ENCODE data around the gene PLGRKT.
"Not testable (repeated sequence)": the region's sequence is repeated elsewhere in the genome, so short reads cannot be mapped to it uniquely, and the experiment has no call there.

The PLGRKT gene

GRCh38 chr9:5429873-5430564 is 7.7 kb downstream of the PLGRKT start:
- no peak for DNase-seq (ENCODE audit: low read depth)

DNA sequence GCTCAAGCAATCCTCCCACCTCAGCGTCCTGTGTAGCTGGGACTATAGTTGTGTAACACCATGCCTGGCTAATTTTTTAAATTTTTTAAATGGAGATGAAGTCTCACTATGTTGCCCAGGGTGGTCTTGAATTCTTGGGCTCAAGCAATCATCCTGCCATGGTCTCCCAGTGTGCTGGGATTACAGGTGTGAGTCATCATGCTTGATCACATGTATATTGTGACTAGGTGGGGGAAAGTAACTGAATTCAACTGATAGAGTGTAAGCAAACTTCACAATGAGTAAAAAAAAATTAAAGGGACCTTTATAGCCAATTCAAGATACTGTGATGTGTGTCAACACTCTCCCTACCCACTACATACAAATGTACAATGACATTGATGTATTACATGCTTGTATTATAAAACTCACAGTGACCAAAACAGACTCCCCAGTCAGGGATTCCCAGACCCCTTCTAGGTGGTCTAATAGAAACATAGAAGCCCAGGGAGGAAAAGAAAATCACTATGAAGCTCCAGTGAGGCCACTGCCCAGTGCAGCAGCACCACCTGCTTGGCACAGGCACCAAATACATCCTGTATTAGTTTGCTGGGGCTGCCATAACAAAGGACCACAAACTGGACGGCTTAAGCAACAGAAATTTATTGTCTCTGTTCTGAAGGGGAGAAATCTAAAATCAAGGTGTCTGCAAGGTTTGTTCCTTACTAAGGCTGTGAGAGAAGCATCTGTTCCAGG is 8.8 kb downstream of the PLGRKT start:
- DNase-seq (ENCODE audit: low read depth), result no peak

- DNase-seq (ENCODE audit: low read depth), result no peak
Observed at GRCh38 chr9:5428172-5428571, 9.6 kb downstream of the PLGRKT start.

DNA sequence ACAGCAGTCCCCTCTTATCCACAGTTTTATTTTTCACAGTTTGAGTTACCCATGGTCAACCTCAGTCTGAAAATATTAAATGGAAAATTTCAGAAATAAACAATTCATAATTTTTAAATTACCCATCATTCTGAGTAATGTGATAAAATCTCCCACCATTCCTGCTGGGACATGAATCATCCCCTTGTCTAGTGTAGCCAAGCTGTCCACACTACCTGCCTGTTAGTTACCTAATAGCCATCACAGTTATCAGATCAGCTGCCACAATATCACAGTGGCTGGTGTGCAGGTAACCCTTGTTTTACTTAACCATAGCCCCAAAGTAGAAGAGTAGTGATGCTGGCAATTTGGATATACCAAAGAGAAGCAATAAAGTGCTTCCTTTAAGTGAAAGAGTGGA is 10.7 kb downstream of the PLGRKT start:
- DNase-seq (ENCODE audit: low read depth), result no peak

DNA sequence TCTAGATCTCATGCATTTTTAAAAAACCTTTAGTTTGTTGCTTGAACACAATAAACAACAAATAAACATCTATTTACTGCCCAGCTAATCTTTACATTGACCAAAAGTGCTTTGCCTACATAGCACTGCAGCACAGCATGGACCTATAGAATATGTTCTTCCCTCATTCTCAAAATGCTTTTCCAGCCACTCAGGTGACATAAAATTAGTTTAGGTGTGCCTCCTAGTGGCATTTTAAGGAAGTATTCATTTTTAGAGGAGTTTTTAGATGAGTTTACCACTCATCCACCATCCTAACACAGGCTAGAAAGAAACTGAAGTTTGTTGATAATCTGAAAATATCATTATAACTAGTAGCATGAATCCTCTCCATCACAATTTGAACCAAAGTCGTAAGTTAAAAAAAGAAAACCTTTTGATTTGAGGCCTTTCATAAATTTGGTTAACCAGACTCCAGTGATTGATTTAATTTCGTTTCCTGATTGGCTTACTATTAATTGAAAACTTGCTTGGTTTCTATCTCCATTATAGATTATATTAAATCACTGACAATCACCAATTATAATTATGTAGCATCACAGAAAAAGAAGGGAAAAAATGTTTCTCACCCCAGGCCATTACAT is 12.6 kb downstream of the PLGRKT start:
- no peak for DNase-seq (ENCODE audit: low read depth)

GRCh38 chr9:5422276-5422675 is 15.4 kb downstream of the PLGRKT start:
- DNase-seq (ENCODE audit: low read depth), result no peak

GRCh38 chr9:5421163-5421562 is 16.6 kb downstream of the PLGRKT start:
- DNase-seq (ENCODE audit: low read depth), result no peak

- no peak for DNase-seq (ENCODE audit: low read depth)
Observed at GRCh38 chr9:5419987-5420386, 17.7 kb downstream of the PLGRKT start.

DNA sequence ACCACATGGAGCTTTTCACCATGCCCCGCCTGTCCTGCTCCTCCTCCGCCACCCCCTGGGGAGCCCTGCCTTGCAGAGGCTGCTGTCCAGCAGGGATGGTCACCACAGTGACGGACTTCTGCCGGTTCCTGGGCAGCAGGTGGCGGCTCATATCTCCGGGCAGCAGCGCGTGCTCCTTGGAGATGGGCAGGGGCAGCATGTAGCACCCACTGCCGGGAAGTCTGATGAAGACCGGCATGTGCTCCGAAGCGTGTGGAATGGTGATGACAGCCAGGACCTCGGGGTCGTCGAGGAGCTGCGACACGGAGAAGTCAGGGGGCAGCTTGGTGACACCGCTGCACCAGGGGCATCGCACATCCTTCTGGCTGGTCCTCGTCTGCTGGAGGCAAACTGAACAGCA is 19.2 kb downstream of the PLGRKT start:
- DNase-seq (ENCODE audit: low read depth), result no peak

GRCh38 chr9:5416953-5417352 is 20.8 kb downstream of the PLGRKT start:
- DNase-seq (ENCODE audit: low read depth), result no peak

- DNase-seq (ENCODE audit: low read depth), result no peak
Observed at GRCh38 chr9:5408596-5408995, 29.1 kb downstream of the PLGRKT start.

- no peak for DNase-seq (ENCODE audit: low read depth)
Observed at GRCh38 chr9:5402217-5402616, 35.5 kb downstream of the PLGRKT start.

GRCh38 chr9:5397547-5397946 is 40.2 kb downstream of the PLGRKT start:
- not testable (repeated sequence) for DNase-seq (ENCODE audit: low read depth)

DNA sequence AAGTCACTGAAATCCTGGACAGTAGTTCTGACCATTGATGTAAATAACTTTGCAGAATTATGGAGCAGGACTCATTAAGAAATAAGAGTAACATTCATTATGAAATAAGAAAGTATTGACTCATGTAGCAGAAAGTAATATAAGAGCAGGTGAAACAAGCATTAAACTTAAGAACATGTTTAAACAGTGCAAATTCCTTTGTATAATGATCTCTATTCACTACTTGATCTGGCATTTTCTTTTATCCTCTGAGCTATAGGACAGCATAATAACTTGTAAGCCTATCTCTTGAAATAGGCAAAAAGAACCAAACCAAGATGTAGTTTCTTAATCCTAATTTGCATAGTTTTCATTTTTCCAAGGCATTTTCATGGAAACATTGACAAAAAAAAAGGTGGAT is 42.3 kb downstream of the PLGRKT start:
- no peak for DNase-seq (ENCODE audit: low read depth)

- DNase-seq (ENCODE audit: low read depth), result not testable (repeated sequence)
Observed at GRCh38 chr9:5393976-5394375, 43.7 kb downstream of the PLGRKT start.

DNA sequence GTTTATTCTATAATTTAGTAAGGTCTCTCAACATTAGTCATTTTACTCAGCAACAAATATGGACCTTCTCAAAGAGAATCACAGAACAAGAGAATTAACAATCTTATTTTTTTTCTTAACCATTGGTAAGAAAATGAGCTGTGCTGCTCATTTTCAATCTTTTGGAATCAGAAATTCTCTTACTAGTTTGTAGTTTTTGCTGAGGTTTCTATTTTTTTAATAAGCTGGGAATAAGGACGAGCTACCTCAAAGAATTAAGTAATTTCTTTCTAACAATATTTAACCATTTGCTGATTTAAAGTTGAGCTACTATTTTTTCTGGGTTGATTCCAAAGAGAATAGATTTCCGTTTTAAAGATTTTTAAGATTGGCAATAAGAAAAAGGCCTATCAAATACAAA is 44.2 kb downstream of the PLGRKT start:
- DNase-seq (ENCODE audit: low read depth), result no peak

- DNase-seq (ENCODE audit: low read depth), result no peak
Observed at GRCh38 chr9:5392285-5392684, 45.4 kb downstream of the PLGRKT start.

DNA sequence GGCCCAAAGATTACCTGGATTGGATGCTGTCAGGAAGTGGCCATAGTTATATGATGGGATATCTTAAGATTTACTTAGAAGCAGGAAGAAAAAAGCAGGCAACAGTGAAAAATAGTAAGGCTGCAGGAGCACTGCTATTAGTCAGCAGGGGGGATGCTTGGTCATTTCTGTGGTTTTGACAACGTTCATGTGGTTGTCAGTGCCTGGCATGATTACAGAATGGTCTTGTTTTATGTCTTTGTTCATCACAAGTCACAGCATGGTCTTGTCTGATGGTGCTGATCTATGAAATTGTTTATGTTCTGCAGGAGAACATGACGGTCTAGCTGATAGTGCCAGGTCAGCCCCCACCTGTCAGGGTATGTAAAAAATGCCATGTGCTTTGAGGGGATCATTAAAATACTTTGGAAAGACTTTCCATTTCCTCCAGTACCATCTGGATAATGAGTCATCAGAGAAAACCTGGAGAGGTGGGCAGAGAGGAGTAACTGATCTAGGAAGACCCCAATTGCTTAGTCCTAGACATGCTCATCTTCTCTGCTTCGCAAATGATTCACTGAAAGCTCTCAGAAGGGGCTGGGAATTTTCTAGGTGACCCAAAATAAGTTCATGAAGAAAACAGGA is 48.5 kb downstream of the PLGRKT start:
- DNase-seq (ENCODE audit: low read depth), result no peak

GRCh38 chr9:5388026-5388819 is 49.5 kb downstream of the PLGRKT start:
- DNase-seq (ENCODE audit: low read depth), result no peak

DNA sequence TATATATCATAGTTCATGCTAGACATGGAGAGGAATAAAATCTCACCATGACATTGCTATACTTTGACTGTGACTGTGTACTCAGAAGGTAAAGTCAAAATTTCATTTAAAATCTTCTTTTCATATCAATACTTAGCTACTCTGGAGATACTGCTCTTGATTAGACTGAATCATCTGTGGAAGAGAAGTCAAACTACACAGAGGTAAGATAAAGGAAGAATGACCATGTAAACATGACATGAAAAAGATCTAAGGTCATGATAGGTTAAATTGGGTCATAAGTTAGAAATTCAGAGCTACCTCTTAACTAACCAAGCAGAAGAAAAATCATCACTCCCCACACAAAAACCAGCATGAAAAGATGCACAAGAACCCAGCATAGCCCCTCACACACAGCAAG is 53.3 kb downstream of the PLGRKT start:
- DNase-seq (ENCODE audit: low read depth), result no peak

DNA sequence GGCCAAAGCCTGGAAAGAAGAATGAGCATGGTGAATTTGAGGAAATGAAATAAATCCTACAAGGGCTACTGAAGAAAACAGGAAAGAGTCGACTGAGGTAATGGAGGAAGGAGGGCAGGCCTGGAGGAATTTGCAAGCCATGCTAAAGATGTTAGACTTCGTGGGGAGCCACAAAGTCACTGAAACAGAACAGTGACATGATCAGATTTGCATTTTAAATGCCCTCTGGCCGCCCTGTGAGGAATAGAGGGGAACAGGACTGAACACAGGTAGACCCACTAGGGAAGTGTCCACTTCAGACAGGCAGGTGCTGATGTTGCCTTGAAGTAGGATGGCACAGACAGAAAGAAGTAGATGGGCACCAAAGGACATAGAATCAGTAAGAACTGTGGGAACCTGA is 55.2 kb downstream of the PLGRKT start:
- DNase-seq (ENCODE audit: low read depth), result no peak
